Body of pancreas (tissue), 4 donors: ENCODE results near the gene ALG1.

Experiments
- POLR2A ChIP-seq, 3 donors: fragments of 450-650 bp; IDR thresholded peaks; one replicate each; pipeline ENCODE4 v1.6.1; 2016; ENCODE audit warnings: antibody characterized with exemption in 3 of 3, mild to moderate bottlenecking in 2 of 3
- TF ChIP-seq, protein P1 (sequence below), 7 experiments: fragments of 450-650 bp in 4 of 7; fragments of 200-600 bp in 3 of 7; sonication (generic) in 3 of 7; IDR thresholded peaks; one replicate each; pipeline ENCODE4 v1.5.1; 2016 to 2019; ENCODE audit warnings: antibody characterized with exemption in 7 of 7

DNA sequence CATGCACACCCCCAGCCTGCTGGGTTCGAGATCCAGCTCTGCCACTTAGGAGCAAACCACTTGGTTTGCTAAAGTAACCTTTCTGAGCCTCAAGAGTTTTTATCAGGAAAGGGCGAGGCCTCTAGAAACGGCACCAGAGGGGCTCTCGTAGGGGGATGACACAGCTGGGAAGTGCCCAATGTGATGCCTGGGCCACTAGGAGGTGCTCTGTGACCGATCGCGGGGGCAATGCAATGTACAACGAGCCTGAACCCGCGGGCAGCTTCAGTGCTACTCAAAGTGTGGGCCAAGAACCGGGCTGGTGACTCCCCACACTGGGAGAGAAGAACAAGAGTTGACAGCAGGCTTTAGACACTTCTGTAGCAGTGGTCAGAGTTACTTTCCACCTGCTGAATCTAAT is 15.3 kb upstream of the ALG1 start:
- TF ChIP-seq, protein P1, sequence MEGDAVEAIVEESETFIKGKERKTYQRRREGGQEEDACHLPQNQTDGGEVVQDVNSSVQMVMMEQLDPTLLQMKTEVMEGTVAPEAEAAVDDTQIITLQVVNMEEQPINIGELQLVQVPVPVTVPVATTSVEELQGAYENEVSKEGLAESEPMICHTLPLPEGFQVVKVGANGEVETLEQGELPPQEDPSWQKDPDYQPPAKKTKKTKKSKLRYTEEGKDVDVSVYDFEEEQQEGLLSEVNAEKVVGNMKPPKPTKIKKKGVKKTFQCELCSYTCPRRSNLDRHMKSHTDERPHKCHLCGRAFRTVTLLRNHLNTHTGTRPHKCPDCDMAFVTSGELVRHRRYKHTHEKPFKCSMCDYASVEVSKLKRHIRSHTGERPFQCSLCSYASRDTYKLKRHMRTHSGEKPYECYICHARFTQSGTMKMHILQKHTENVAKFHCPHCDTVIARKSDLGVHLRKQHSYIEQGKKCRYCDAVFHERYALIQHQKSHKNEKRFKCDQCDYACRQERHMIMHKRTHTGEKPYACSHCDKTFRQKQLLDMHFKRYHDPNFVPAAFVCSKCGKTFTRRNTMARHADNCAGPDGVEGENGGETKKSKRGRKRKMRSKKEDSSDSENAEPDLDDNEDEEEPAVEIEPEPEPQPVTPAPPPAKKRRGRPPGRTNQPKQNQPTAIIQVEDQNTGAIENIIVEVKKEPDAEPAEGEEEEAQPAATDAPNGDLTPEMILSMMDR (IDR thresholded peaks at IDR 0.05) = peak in 3 of 7 experiments; percentile 17 to 29 (median 21)
- TF ChIP-seq POLR2A (IDR thresholded peaks at IDR 0.05) = no peak
